GM19372 (cell line): ENCODE data around the gene NKAIN1.
"Not testable (repeated sequence)": the region's sequence is repeated elsewhere in the genome, so short reads cannot be mapped to it uniquely, and the experiment has no call there.

Experiments
- ATAC-seq: cut with Tn5 transposase; IDR thresholded peaks from one replicate; pipeline ENCODE4 v1.9.1; 2021; ENCODE audit warnings: mild to moderate bottlenecking, low read depth, moderate library complexity; ENCODE audit not compliant: unreplicated experiment

The NKAIN1 gene

GRCh38 chr1:31159323-31159722, 80.4 kb downstream of the NKAIN1 start:
- no peak for ATAC-seq

- peak; percentile 64 for ATAC-seq
Observed at GRCh38 chr1:31155216-31155806, 84.4 kb downstream of the NKAIN1 start.

- ATAC-seq: peak; percentile 33
Observed at GRCh38 chr1:31154632-31155215, 85.0 kb downstream of the NKAIN1 start.

GRCh38 chr1:31154000-31154631, 85.6 kb downstream of the NKAIN1 start:
- no peak for ATAC-seq

GRCh38 chr1:31153423-31153822, 86.3 kb downstream of the NKAIN1 start:
- no peak for ATAC-seq

GRCh38 chr1:31152181-31152795, 87.4 kb downstream of the NKAIN1 start:
- ATAC-seq: no peak

- ATAC-seq: no peak
Observed at GRCh38 chr1:31151402-31151801, 88.3 kb downstream of the NKAIN1 start.

- ATAC-seq: no peak
Observed at GRCh38 chr1:31148409-31148808, 91.3 kb downstream of the NKAIN1 start.

GRCh38 chr1:31145648-31146047, 94.0 kb downstream of the NKAIN1 start:
- no peak for ATAC-seq

GRCh38 chr1:31144442-31144841, 95.2 kb downstream of the NKAIN1 start:
- ATAC-seq: no peak

GRCh38 chr1:31143455-31143854, 96.2 kb downstream of the NKAIN1 start:
- no peak for ATAC-seq

- no peak for ATAC-seq
Observed at GRCh38 chr1:31142406-31142805, 97.3 kb downstream of the NKAIN1 start.

- ATAC-seq: no peak
Observed at GRCh38 chr1:31140299-31140698, 99.4 kb downstream of the NKAIN1 start.

- not testable (repeated sequence) for ATAC-seq
Observed at GRCh38 chr1:31138797-31139521, 100.7 kb downstream of the NKAIN1 start.

GRCh38 chr1:31137873-31138272, 101.8 kb downstream of the NKAIN1 start:
- ATAC-seq: not testable (repeated sequence)

- ATAC-seq: no peak
Observed at GRCh38 chr1:31135973-31136600, 103.6 kb downstream of the NKAIN1 start.

GRCh38 chr1:31133368-31133767, 106.3 kb downstream of the NKAIN1 start:
- ATAC-seq: no peak
